ENCODE data around the gene DCST1. TPM values are rescaled to one million over a fixed set of nuclear protein-coding genes. Genes with fewer than 3 reads are reported as not detected.

The DCST1 gene
- total and polyA plus RNA-seq, 8 donors = 0.57 to 0.87 (median 0.79) TPM; not detected in 2

DNA sequence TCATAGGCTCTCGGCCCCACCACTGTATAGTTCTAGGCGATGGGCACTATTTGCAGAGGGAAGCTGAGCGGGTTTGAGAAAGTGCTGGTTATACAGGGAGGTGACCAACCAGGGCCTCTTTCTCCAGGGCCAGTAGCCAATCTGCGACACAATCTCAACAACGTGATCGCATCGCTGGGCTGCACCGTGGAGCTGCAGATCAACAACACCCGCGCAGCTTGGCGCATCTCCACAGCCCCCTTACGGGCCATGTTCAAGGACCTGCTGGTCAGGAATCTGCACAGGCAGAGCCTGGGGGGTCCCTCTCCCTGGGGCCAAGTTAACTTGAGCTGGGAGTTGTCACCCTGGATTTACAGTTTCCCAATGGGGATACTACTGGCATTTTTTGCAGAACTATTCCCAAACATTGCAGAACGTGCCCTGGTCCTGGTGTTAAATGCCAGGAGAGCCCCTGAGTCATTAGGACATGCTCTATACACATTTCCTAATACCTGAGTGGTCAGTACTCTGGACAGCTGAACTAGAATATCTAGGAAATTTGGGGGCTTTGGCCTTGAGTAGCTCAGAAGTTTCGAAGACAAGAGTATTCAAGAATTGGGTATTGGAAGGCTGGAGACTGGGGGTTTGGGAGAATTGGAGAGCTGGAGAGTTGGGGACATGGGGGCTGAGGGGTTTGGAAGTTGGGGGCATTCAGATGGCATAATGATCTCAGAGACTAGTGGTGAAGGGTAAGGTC lies 6.9 kb downstream of the DCST1 start:
- intact Hi-C loops (cut with DNase I) = no loop called here
- Histone ChIP-seq H3K4me1 (peaks cover 0 to 39% of the 10 kb centered on the region in 2 donors), H3K27ac (no peak overlapping the region), H3K9me3 (no peaks in the 10 kb centered on the region), H3K36me3 (no peaks in the 10 kb centered on the region), H3K27me3 (no peaks in the 10 kb centered on the region), H3K4me3 (no peak overlapping the region)
- ATAC-seq = no peak
- TF ChIP-seq, protein P1, sequence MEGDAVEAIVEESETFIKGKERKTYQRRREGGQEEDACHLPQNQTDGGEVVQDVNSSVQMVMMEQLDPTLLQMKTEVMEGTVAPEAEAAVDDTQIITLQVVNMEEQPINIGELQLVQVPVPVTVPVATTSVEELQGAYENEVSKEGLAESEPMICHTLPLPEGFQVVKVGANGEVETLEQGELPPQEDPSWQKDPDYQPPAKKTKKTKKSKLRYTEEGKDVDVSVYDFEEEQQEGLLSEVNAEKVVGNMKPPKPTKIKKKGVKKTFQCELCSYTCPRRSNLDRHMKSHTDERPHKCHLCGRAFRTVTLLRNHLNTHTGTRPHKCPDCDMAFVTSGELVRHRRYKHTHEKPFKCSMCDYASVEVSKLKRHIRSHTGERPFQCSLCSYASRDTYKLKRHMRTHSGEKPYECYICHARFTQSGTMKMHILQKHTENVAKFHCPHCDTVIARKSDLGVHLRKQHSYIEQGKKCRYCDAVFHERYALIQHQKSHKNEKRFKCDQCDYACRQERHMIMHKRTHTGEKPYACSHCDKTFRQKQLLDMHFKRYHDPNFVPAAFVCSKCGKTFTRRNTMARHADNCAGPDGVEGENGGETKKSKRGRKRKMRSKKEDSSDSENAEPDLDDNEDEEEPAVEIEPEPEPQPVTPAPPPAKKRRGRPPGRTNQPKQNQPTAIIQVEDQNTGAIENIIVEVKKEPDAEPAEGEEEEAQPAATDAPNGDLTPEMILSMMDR (IDR thresholded peaks at IDR 0.05) = no peak
- peak in 1 of 4 donors; percentile 63 for DNase-seq

- no peak overlapping the region for H3K4me3 ChIP-seq
- H3K4me1 ChIP-seq = peaks cover 0 to 26% of the 10 kb centered on the region in 2 donors
- TF ChIP-seq, protein P1 (IDR thresholded peaks at IDR 0.05) = no peak
- intact Hi-C loops (cut with DNase I) = no loop called here
- H3K36me3 ChIP-seq = no peaks in the 10 kb centered on the region
- no peak overlapping the region for H3K27ac ChIP-seq
- no peaks in the 10 kb centered on the region for H3K9me3 ChIP-seq
- no peak for DNase-seq
- no peaks in the 10 kb centered on the region for H3K27me3 ChIP-seq
- no peak for ATAC-seq
These were observed 9.2 kb downstream of the DCST1 start for GRCh38 chr1:155042789-155043188.

- TF ChIP-seq, protein P1 (IDR thresholded peaks at IDR 0.05) = no peak
- Histone ChIP-seq H3K36me3 (no peaks in the 10 kb centered on the region), H3K27ac (no peak overlapping the region), H3K4me1 (peaks cover 0 to 24% of the 10 kb centered on the region in 2 donors), H3K4me3 (no peak overlapping the region), H3K9me3 (no peaks in the 10 kb centered on the region), H3K27me3 (no peaks in the 10 kb centered on the region)
- intact Hi-C loops (cut with DNase I) = no loop called here
- peak in 1 of 4 donors; percentile 75 for DNase-seq
- no peak for ATAC-seq
These were observed 9.7 kb downstream of the DCST1 start for GRCh38 chr1:155043301-155043702.

GRCh38 chr1:155043793-155044192 lies 10.2 kb downstream of the DCST1 start:
- no peak overlapping the region for H3K4me3 ChIP-seq
- H3K27ac ChIP-seq = no peak overlapping the region
- TF ChIP-seq, protein P1 (IDR thresholded peaks at IDR 0.05) = no peak
- H3K27me3 ChIP-seq = no peaks in the 10 kb centered on the region
- no peaks in the 10 kb centered on the region for H3K36me3 ChIP-seq
- intact Hi-C loops (cut with DNase I) = no loop called here
- no peak for ATAC-seq
- H3K9me3 ChIP-seq = no peaks in the 10 kb centered on the region
- DNase-seq = no peak
- H3K4me1 ChIP-seq = peaks cover 0 to 19% of the 10 kb centered on the region in 2 donors

DNA sequence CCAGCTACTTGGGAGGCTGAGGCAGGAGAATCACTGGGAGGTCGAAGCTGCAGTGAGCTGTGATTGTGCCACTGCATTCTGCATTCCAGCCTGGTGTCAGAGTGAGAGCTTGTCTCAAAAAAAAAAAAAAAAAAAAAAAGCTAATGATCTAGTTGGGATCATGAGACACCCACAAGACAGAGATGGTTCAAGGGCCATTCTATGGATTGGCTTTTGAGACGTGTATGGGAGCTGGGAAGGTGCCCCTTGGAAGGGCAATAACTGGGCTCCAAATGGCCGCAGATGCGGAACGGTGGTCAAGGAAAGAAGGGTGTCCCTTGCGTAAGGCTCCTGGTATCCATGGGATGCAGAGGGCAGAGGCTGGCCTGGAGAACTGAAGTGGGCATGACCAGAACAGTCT lies 10.7 kb downstream of the DCST1 start:
- peaks cover under 1 to 14% of the 10 kb centered on the region in 2 donors for H3K4me1 ChIP-seq
- DNase-seq (no peak), ATAC-seq (no peak)
- H3K4me3 ChIP-seq = no peak overlapping the region
- no peaks in the 10 kb centered on the region for H3K27me3 ChIP-seq
- H3K27ac ChIP-seq = peak overlapping the region; percentile 14 to 16
- no peaks in the 10 kb centered on the region for H3K9me3 ChIP-seq
- intact Hi-C loops (cut with DNase I) = no loop called here
- no peaks in the 10 kb centered on the region for H3K36me3 ChIP-seq
- TF ChIP-seq, protein P1 (IDR thresholded peaks at IDR 0.05) = no peak
